Measurements from ENCODE around the gene FBXO46.

FBXO46 gene

GRCh38 chr19:45717131-45717982 lies 13.3 kb downstream of the FBXO46 start:
- peak; percentile 98 for DNase-seq (ENCODE audit: extremely low read depth, low read depth)
- peak; percentile 20 for TF ChIP-seq CTCF (IDR thresholded peaks at IDR 0.05; ENCODE audit: low read depth, low read length)

DNA sequence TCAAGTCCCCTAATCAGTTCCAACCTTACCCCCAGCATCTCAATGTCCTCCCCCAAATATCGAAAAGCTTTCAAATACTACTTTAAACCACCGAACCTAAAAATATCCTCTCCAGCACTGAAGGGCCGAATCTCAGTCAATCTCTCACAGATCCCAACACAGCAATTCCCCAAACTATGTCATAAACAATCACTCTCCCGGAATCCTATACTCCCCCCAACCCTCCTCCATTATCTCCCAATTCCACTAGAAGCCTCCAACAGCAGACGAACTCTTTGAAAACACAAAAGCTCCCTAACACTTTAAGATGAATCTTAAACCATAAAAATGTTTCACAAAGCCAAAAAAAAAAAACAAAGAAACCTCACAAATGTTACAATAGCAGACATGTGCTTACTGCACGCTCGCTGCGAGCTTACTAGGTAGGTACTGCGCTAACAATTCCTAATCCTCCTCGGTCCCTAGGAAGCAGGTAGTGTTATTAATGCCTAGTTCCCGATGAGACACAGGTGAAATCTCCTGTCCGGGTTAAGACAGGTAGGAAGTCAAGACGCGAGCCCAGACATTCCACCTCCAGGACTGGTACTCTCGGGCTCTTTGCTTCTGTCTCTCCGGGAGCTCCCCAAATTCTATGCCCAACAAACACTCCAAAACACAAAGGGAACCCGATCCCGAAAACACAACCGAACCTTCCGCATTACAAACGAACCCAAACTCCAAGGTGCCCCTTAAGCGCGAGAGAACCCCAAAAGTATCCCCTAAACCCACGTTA lies 14.2 kb downstream of the FBXO46 start:
- no peak for TF ChIP-seq CTCF (IDR thresholded peaks at IDR 0.05; ENCODE audit: low read depth, low read length)
- no peak for DNase-seq (ENCODE audit: extremely low read depth, low read depth)

- no peak for DNase-seq (ENCODE audit: extremely low read depth, low read depth)
- no peak for TF ChIP-seq CTCF (IDR thresholded peaks at IDR 0.05; ENCODE audit: low read depth, low read length)
Measured at GRCh38 chr19:45715139-45715538, 15.6 kb downstream of the FBXO46 start.

GRCh38 chr19:45713141-45713540 lies 17.6 kb downstream of the FBXO46 start:
- TF ChIP-seq CTCF (IDR thresholded peaks at IDR 0.05; ENCODE audit: low read depth, low read length) = no peak

GRCh38 chr19:45712699-45713067 lies 18.0 kb downstream of the FBXO46 start:
- no peak for TF ChIP-seq CTCF (IDR thresholded peaks at IDR 0.05; ENCODE audit: low read depth, low read length)
- no peak for DNase-seq (ENCODE audit: extremely low read depth, low read depth)

More at GRCh38 chr19:45713141-45713540, 17.6 kb downstream of the FBXO46 start:
- DNase-seq (ENCODE audit: extremely low read depth, low read depth) = no peak

DNA sequence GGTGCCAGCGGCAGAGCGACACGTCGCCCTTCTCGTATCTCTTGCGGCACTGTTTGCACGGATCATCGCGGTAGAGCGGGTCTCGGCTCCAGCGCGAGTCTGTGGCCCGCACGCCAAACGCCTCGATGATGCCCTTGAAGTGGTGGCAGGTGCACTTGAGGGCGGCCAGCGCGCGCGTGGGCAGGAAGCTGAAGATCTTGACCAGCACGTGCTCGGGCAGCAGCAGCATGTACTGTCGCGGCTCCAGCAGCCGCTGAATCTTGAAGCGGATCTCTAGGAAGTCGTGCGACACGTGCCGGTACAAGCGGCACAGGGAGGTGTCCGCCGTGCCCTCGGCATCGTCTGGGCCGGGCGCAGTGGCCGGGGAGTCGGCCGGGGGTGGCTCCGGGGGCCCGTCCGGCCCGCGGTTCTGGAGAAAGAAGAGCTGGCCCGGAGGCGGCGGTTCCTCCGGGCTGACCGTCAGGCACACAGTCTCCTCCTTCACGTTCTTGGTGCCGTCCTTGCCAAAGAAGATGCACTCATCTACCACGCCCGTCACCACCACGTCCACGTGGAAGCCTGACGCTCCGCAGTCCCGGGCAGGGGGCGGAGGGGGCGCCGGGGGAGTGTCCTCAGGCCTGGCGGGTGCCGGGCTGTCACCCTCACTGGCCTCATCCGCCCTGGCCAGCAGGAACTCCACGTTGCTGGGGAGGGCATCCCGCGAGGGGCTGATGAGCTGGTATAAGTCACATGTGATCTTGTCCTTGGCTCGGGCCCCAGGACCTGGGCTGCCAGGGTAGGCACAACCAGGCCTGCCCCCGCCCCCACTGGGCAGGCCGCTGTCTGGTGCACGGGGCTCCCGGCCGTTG lies 18.6 kb downstream of the FBXO46 start:
- DNase-seq (ENCODE audit: extremely low read depth, low read depth) = no peak
- TF ChIP-seq CTCF (IDR thresholded peaks at IDR 0.05; ENCODE audit: low read depth, low read length) = no peak
